Spleen (tissue), 11 donors: Measurements from ENCODE around the gene RPP21. TPM values are rescaled to one million over a fixed set of nuclear protein-coding genes. Genes with fewer than 3 reads are reported as not detected.

Source experiments
- DNase-seq: peaks from one replicate; pipeline ENCODE4 v3.0.0-alpha.2; 2020
- H3K27ac ChIP-seq, 8 donors: fragments of 200-600 bp; sonication (generic) in 7 of 8; 1 replicate in 4 of 8; 2 replicates in 4 of 8; pipeline versions ENCODE4 v1.5.0 to v1.8.0; 2016 to 2021; ENCODE audit warnings: inconsistent platforms in 4 of 8, mild to moderate bottlenecking in 4 of 8, moderate library complexity in 1 of 8
- H3K27me3 ChIP-seq, 7 donors: fragments of 200-600 bp; sonication (generic) in 6 of 7; replicated peaks in 1 of 7; 1 replicate in 4 of 7; 2 replicates in 3 of 7; pipeline versions ENCODE4 v1.5.0 to v1.8.0; 2016 to 2021; ENCODE audit warnings: inconsistent platforms in 3 of 7, mild to moderate bottlenecking in 1 of 7
- H3K36me3 ChIP-seq, 6 donors: fragments of 200-600 bp; sonication (generic) in 5 of 6; 1 replicate in 4 of 6; 2 replicates in 2 of 6; pipeline versions ENCODE4 v1.5.0 to v1.8.0; 2016 to 2021; ENCODE audit warnings: inconsistent platforms in 2 of 6
- H3K4me1 ChIP-seq, 6 donors: fragments of 200-600 bp; sonication (generic) in 5 of 6; 1 replicate in 3 of 6; 2 replicates in 3 of 6; pipeline versions ENCODE4 v1.5.0 to v1.8.0; 2016 to 2021; ENCODE audit warnings: inconsistent platforms in 3 of 6
- H3K4me3 ChIP-seq, 8 donors: fragments of 200-600 bp; sonication (generic) in 7 of 8; 1 replicate in 4 of 8; 2 replicates in 4 of 8; pipeline versions ENCODE4 v1.5.0 to v1.8.0; 2016 to 2021; ENCODE audit warnings: inconsistent platforms in 4 of 8, mild to moderate bottlenecking in 4 of 8, moderate library complexity in 2 of 8
- H3K9me3 ChIP-seq, 8 donors: fragments of 200-600 bp; sonication (generic) in 7 of 8; 1 replicate in 4 of 8; 2 replicates in 4 of 8; pipeline versions ENCODE4 v1.5.0 to v1.8.0; 2016 to 2021; ENCODE audit warnings: inconsistent platforms in 4 of 8
- POLR2A ChIP-seq, 3 donors: fragments of 450-650 bp; IDR thresholded peaks; one replicate each; pipeline ENCODE4 v1.5.1; 2017; ENCODE audit warnings: antibody characterized with exemption in 3 of 3, mild to moderate bottlenecking in 1 of 3
- POLR2AphosphoS5 ChIP-seq, 3 donors: sonication (generic); formaldehyde crosslinking; IDR thresholded peaks; one replicate each; pipeline ENCODE4 v1.5.1; 2017; ENCODE audit warnings: antibody characterized with exemption in 3 of 3
- WGBS, 5 donors: extraction: QIAGEN DNeasy Blood & Tissue Kit in 3 of 5; methylation state at CpG; one replicate each; pipeline versions ENCODE4 v1.1.5 to v1.1.7; 2013 to 2018; 5-methylcytosine and 5-hydroxymethylcytosine counted together
- intact Hi-C: fragments of 100-400 bp; cut with DNase I; formaldehyde crosslinking; loops from one replicate; pipeline ENCODE4 v1.15.0; 2023; ENCODE audit warnings: low total_unique reads
- polyA plus RNA-seq, 3 donors: library from polyadenylated mRNA; stranded (reverse); fragments of 200-250 nt; gene quantifications; one replicate each; pipeline ENCODE4 v1.2.1, GENCODE V29; 2013
- total RNA-seq, 7 donors: library from RNA; depleted of rRNA in 3 of 7; stranded (reverse); fragments of >200 nt in 3 of 7; fragmentation: NEBNext Ultra II Directional in 4 of 7; extraction: Animal tissue kit (Norgen Biotek cat#: 25700) in 4 of 7; gene quantifications; one replicate each; pipeline versions ENCODE4 v1.1.0 to v1.2.1, GENCODE V29; 2016 to 2021
- TF ChIP-seq, protein P1 (sequence below), 11 experiments: fragments of 200-600 bp in 7 of 11; fragments of 450-650 bp in 4 of 11; sonication (generic) in 4 of 11; IDR thresholded peaks in 8 of 11; conservative IDR thresholded peaks in 3 of 11; 1 replicate in 7 of 11; 2 replicates in 4 of 11; pipeline versions ENCODE4 v1.4.0 to v1.8.0; 2016 to 2021; ENCODE audit warnings: antibody characterized with exemption in 11 of 11, inconsistent platforms in 4 of 11, mild to moderate bottlenecking in 1 of 11
- donor health status: healthy with polysubstance abuse.
- donor health status: DM: no; HTN: no; CAD: no; lungs with moderate emphysema.
- donor health status: DM: no; HTN: no; CAD: no.
- donor health status: Bipolar disorder and iron deficiency.
- donor health status: healthy.
- donor health status: DM: no; HTN: no; CAD: no.
- donor health status: DM: yes; HTN: yes; CAD: no.

Gene RPP21
- total and polyA plus RNA-seq, 10 donors, result 24.3 to 87.8 (median 42.5) TPM

DNA sequence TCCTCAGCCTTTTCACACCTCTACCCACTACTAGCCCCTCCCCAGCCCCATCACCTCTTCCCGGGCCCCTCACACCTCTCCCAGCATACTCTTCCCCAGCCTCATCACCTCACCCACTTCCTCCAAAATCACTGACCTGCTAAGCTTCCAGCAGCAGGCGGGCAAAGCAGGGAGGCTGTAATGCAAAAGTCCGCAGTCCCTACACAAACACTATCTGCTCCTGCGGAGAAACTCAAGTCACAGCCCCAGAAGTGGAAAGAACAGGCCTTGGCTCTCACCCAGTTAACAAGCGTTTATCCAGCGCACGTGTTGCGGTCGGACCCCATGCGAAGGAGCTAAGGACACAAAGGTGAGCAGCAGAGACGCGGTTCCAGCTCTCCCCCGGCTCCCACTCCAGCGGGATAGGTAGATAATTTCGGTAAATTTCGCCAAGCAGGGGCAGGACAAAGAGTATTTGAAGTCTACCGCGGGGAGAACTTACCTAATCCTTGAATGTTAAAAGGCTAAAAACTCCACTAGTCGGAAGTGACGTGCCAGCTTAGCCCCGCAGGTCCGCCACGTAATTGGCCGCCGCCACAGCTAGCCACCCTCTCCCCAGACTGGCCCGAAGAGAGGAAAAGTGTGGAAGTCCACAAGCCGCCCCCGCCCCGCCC is 19.0 kb upstream of the RPP21 start:
- no peaks in the 10 kb centered on the region for H3K27me3 ChIP-seq
- peak overlapping the region; percentile 96 to 100 (median 99) for H3K27ac ChIP-seq
- H3K4me3 ChIP-seq, result peak overlapping the region; percentile 69 to 97 (median 92)
- WGBS, 5 donors, result 0% methylated on average over 25 to 29 of the region's 29 CpGs
- intact Hi-C loops, result no loop called here
- DNase-seq, result no peak
- TF ChIP-seq POLR2A (IDR thresholded peaks at IDR 0.05) (no peak), POLR2AphosphoS5 (IDR thresholded peaks at IDR 0.05) (peak in 1 of 3 donors; percentile 11)
- TF ChIP-seq, protein P1, sequence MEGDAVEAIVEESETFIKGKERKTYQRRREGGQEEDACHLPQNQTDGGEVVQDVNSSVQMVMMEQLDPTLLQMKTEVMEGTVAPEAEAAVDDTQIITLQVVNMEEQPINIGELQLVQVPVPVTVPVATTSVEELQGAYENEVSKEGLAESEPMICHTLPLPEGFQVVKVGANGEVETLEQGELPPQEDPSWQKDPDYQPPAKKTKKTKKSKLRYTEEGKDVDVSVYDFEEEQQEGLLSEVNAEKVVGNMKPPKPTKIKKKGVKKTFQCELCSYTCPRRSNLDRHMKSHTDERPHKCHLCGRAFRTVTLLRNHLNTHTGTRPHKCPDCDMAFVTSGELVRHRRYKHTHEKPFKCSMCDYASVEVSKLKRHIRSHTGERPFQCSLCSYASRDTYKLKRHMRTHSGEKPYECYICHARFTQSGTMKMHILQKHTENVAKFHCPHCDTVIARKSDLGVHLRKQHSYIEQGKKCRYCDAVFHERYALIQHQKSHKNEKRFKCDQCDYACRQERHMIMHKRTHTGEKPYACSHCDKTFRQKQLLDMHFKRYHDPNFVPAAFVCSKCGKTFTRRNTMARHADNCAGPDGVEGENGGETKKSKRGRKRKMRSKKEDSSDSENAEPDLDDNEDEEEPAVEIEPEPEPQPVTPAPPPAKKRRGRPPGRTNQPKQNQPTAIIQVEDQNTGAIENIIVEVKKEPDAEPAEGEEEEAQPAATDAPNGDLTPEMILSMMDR (IDR thresholded peaks at IDR 0.05 in 8 of 11, conservative IDR thresholded peaks at IDR 0.05 in 3 of 11), result no peak
- peaks cover 24 to 87% (median 59%) of the 10 kb centered on the region in 6 donors for H3K4me1 ChIP-seq
- H3K36me3 ChIP-seq, result peaks cover 0 to 22% (median 18%) of the 10 kb centered on the region in 6 donors
- H3K9me3 ChIP-seq, result no peaks in the 10 kb centered on the region

DNA sequence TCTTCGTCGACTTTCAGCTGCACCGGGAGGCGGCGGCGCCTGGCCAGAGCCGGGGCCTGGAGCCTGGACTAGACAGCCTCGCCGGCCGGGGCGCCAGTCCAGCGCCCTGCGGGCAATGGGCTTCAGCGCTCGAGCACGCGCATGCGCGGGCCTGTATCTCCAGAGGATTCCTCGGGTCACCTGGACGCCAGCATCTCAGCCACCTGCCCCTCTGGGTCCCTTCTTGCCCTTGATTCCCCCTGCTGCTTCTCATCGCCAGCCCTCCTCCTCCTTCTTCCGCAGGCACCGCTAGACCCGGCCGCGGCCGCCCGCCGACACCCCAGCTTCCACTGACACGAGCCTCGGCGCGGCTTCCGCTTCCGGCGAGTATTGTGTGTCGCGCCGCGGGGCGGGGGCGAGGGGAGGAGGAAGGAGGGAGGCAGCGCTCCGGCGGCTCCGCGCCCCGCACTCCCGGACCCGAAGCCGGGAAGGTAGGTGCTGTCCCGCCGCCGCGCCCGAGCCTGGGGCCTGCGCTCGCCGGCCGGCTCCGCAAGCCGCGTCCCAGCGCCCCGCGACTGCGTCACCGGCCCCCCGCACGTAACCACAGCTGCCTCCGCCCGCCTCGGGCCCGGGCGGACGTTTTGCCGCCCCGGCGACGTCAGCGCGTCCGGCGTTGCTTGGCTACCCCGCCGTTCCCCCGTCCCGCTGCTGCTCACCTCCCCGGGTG is 18.3 kb upstream of the RPP21 start, which contains the start of gene TRIM39:
TRIM39 (plus strand) TSS at position 402 of the 706 bp plus-strand sequence. CDS start 2,391 bp downstream, outside the sequence.
- H3K4me3 ChIP-seq, result peak within 1 kb of the TSS; percentile 69 to 97 (median 92)
- peaks cover 0 to 29% (median 25%) of the 10 kb centered on the region in 6 donors for H3K36me3 ChIP-seq
- peak within 1 kb of the TSS; percentile 96 to 100 (median 99) for H3K27ac ChIP-seq
- H3K4me1 ChIP-seq, result peaks cover 23 to 80% (median 53%) of the 10 kb centered on the region in 6 donors
- peak; percentile 99 for DNase-seq
- 0 to 1% (median 1%) methylated on average over 27 to 90 of the region's 90 CpGs for WGBS, 5 donors
- no peaks in the 10 kb centered on the region for H3K9me3 ChIP-seq
- TF ChIP-seq, protein P1 (IDR thresholded peaks at IDR 0.05 in 8 of 11, conservative IDR thresholded peaks at IDR 0.05 in 3 of 11), result peak in 2 of 11 experiments; percentile 8 to 42
- TF ChIP-seq POLR2AphosphoS5 (IDR thresholded peaks at IDR 0.05) (peak; percentile 96 to 98 (median 96)), POLR2A (IDR thresholded peaks at IDR 0.05) (peak in 2 of 3 donors; percentile 75 to 79)
- intact Hi-C loops, result no loop called here
- H3K27me3 ChIP-seq, result no peaks in the 10 kb centered on the region

DNA sequence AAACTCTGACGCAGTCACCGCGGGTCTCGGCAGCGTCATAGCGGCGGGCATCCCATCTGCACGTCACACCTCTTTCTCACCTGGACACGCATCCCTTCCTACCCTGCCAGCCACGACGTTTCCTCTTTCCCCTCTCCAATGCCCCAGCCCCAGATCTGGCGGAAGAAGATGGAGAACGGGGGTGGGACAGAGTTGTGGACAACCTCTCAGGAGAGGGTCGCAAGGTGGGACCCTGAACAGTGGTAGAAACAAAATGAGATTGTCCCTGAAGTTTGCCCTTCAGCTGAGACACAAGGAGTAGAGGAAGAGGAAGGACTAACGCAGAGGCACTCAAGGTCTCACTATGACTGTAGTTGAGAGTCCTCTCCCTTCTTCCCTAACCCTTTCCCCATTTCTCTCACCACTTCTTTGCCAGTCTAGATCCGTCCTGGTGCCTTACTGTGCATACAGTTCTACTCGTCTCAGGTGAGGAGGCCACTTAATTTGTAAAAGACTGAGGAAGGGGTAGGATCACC is 17.7 kb upstream of the RPP21 start:
- WGBS, 5 donors, result 2 to 5% (median 4%) methylated on average over 17 of the region's 17 CpGs
- Histone ChIP-seq H3K27ac (peak overlapping the region; percentile 96 to 100 (median 99)), H3K4me1 (peaks cover 23 to 74% (median 47%) of the 10 kb centered on the region in 6 donors), H3K4me3 (peak overlapping the region; percentile 69 to 97 (median 92)), H3K36me3 (peaks cover 0 to 35% (median 29%) of the 10 kb centered on the region in 6 donors), H3K9me3 (no peaks in the 10 kb centered on the region), H3K27me3 (no peaks in the 10 kb centered on the region)
- no peak for TF ChIP-seq POLR2A (IDR thresholded peaks at IDR 0.05)
- TF ChIP-seq, protein P1 (IDR thresholded peaks at IDR 0.05 in 8 of 11, conservative IDR thresholded peaks at IDR 0.05 in 3 of 11), result no peak
- TF ChIP-seq POLR2AphosphoS5 (IDR thresholded peaks at IDR 0.05), result no peak
- intact Hi-C loops, result no loop called here
- DNase-seq, result no peak
